T-helper 17 cell (primary cell): ENCODE results near the gene PCNX1. TPM values are rescaled to one million over a fixed set of nuclear protein-coding genes. Genes with fewer than 3 reads are reported as not detected.
"Not testable (repeated sequence)": the region's sequence is repeated elsewhere in the genome, so short reads cannot be mapped to it uniquely, and the experiment has no call there.

Source experiments
- ATAC-seq: fragments of 150-1000 bp; cut with Tn5 transposase; 2 replicates; pipeline ENCODE4 v1.10.0; 2021; ENCODE audit warnings: mild to moderate bottlenecking, moderate library complexity
- DNase-seq, 3 donors: peaks; one replicate each; pipeline versions ENCODE4 v3.0.0 to v3.0.0-alpha.2; 2020 to 2021
- H3K9me3 ChIP-seq: one replicate; pipeline ENCODE4 v1.7.0; 2013; ENCODE audit warnings: low read length, mild to moderate bottlenecking; ENCODE audit not compliant: control insufficient read depth, poor library complexity, severe bottlenecking
- H3K27ac Mint-ChIP-seq: one replicate; pipeline ENCODE4 v1.8.0; 2022; ENCODE audit warnings: mild to moderate bottlenecking, moderate library complexity, mixed read lengths
- H3K27me3 Mint-ChIP-seq: one replicate; pipeline ENCODE4 v1.8.0; 2022; ENCODE audit warnings: mixed read lengths
- H3K36me3 Mint-ChIP-seq: one replicate; pipeline ENCODE4 v1.8.0; 2022; ENCODE audit warnings: low read depth, mixed read lengths
- H3K4me1 Mint-ChIP-seq: one replicate; pipeline ENCODE4 v1.8.0; 2022; ENCODE audit warnings: mild to moderate bottlenecking, mixed read lengths
- H3K4me3 Mint-ChIP-seq: one replicate; pipeline ENCODE4 v1.8.0; 2022; ENCODE audit warnings: mild to moderate bottlenecking, moderate library complexity, mixed read lengths
- total RNA-seq, 4 donors: library from RNA in 2 of 4; stranded (reverse) in 2 of 4; gene quantifications; one replicate each; pipeline ENCODE4 v1.2.3 and lab custom pipeline; 2022 to 2026

PCNX1 gene
- total RNA-seq, 2 donors from 2014 or later, result 140 to 153 TPM

DNA sequence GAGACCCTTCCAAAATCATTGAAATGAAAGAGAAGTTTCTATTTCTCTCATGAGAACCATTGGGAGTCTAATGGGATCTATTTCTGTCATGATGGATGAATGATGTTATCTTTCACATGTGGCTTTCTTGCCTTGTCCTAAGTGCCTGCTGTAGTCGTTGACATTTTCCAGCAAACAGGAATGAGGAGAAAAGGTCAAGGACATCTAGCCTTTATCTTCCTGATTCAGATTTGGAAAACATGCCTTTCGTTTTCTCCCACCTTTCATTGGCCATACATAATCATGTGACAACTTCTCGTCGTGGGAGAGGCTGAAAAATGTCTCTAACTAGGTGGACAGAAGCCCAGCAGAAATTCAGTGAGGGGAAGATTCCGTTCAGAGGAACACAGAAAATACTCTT lies 94.5 kb downstream of the PCNX1 start:
- peaks cover 33% of the 10 kb centered on the region for H3K4me1 Mint-ChIP-seq
- ATAC-seq (no peak), DNase-seq (no peak)
- no peak overlapping the region for H3K4me3 Mint-ChIP-seq
- H3K9me3 ChIP-seq, result no peaks in the 10 kb centered on the region
- H3K27me3 Mint-ChIP-seq, result no peaks in the 10 kb centered on the region
- H3K36me3 Mint-ChIP-seq, result peaks cover 5% of the 10 kb centered on the region
- peak overlapping the region; percentile 30 for H3K27ac Mint-ChIP-seq

DNA sequence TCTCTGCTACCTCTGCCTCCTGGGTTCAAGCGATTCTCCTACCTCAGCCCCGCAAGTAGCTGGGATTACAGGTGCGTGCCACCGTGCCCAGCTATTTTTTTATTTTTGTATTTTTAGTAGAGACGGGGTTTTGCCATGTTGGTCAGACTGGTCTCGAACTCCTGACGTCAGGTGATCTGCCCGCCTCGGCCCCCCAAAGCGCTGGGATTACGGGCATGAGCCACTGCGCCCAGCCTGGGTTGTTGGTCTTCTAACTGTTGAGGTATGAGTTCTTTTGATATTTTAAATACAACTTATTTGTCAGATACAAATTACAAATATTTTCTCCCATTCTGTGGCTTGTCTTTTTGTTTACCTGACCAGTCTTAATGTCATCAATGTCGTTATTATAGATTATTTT lies 95.9 kb downstream of the PCNX1 start:
- Mint-ChIP-seq H3K27me3 (no peaks in the 10 kb centered on the region), H3K27ac (peak overlapping the region; percentile 84), H3K4me3 (no peak overlapping the region), H3K36me3 (peaks cover 5% of the 10 kb centered on the region), H3K4me1 (peaks cover 31% of the 10 kb centered on the region)
- ATAC-seq (no peak), DNase-seq (no peak)
- no peaks in the 10 kb centered on the region for H3K9me3 ChIP-seq

DNA sequence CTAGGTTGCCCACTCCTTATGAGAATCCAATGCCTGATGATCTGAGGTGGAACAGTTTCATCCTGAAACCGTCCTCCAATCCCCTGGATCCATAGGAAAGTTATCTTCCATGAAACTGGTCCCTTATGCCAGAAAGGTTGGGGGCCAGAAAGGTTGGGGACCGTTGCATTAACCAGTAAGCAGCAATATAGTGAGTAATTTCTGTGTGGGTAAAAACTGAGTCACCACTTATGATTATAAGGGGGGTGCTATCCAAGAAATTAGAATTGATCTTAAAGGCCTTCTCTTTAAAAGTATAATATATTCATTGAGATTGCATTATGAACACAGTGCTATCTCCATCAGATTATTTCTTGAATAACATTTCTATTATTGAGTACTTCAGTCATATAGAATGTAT lies 97.2 kb downstream of the PCNX1 start:
- ATAC-seq, result no peak
- no peak overlapping the region for H3K4me3 Mint-ChIP-seq
- H3K4me1 Mint-ChIP-seq, result peaks cover 26% of the 10 kb centered on the region
- H3K27me3 Mint-ChIP-seq, result no peaks in the 10 kb centered on the region
- H3K27ac Mint-ChIP-seq, result peak overlapping the region; percentile 84
- peaks cover 5% of the 10 kb centered on the region for H3K36me3 Mint-ChIP-seq
- no peaks in the 10 kb centered on the region for H3K9me3 ChIP-seq
- no peak for DNase-seq

DNA sequence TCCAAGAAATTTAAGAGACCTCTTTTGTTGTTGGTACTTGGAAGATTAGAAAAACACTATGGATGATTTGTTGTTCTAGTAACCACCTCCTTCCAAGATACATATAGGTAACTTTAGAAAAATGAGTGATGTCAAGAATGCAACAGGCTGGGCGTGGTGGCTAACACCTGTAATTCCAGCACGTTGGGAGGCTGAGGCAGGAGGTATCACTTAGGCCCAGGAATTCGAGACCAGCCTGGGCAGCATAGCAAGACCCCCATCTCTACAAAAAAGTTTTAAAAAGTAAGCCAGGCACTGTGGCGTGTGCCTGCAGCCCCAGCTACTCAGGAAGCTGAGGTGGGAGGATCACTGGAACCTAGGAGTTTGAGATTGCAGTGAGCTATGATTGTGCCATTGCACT lies 97.8 kb downstream of the PCNX1 start:
- Mint-ChIP-seq H3K36me3 (peaks cover 5% of the 10 kb centered on the region), H3K27ac (peak overlapping the region; percentile 84), H3K4me3 (no peak overlapping the region), H3K4me1 (peaks cover 25% of the 10 kb centered on the region), H3K27me3 (no peaks in the 10 kb centered on the region)
- ATAC-seq (no peak), DNase-seq (no peak)
- H3K9me3 ChIP-seq, result no peaks in the 10 kb centered on the region

DNA sequence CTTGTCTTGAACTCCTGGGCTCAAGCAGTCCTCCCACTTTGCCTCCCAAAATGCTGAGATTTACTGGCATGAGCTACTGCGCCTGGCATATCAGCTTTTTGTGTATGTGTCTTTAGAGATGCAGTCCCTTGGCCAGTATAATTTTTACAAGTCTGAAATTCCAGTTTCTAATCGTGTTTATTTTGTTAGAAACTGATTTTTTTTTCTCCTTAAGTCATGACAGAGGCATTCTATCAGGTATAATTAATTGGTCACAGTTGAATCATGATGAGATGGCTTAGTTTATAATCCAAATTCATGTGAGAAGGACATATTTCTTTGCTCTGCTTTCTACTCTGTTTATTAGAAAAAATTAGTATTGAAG lies 98.9 kb downstream of the PCNX1 start:
- Mint-ChIP-seq H3K4me3 (no peak overlapping the region), H3K27ac (no peak overlapping the region)

DNA sequence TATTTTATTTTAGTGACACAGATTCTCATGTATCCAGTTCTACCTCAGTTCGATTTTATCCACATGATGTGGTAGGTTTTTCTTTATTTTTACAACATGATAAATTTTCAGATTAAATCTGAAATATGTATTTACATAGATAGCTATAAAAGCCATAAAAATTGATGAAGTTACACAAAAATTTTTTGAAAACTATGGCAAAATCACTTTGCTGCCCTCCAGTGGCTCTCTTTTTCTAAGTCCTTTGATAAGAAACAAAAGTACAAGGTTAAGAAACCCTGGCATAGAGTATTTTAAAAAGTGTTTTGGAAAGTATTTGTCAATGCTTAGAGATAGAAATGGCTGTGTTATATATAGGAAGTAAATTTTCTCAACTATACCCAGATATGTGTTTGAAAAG lies 104.2 kb downstream of the PCNX1 start:
- no peaks in the 10 kb centered on the region for H3K27me3 Mint-ChIP-seq
- H3K4me3 Mint-ChIP-seq, result no peak overlapping the region
- peaks cover 33% of the 10 kb centered on the region for H3K4me1 Mint-ChIP-seq
- H3K36me3 Mint-ChIP-seq, result peaks cover 26% of the 10 kb centered on the region
- H3K27ac Mint-ChIP-seq, result peak overlapping the region; percentile 85
- DNase-seq (no peak), ATAC-seq (no peak)
- H3K9me3 ChIP-seq, result no peaks in the 10 kb centered on the region

More for the DNA sequence above, 98.9 kb downstream of the PCNX1 start:
- peaks cover 24% of the 10 kb centered on the region for H3K4me1 Mint-ChIP-seq
- no peaks in the 10 kb centered on the region for H3K9me3 ChIP-seq
- peaks cover 5% of the 10 kb centered on the region for H3K36me3 Mint-ChIP-seq
- ATAC-seq (no peak), DNase-seq (no peak)
- no peaks in the 10 kb centered on the region for H3K27me3 Mint-ChIP-seq

DNA sequence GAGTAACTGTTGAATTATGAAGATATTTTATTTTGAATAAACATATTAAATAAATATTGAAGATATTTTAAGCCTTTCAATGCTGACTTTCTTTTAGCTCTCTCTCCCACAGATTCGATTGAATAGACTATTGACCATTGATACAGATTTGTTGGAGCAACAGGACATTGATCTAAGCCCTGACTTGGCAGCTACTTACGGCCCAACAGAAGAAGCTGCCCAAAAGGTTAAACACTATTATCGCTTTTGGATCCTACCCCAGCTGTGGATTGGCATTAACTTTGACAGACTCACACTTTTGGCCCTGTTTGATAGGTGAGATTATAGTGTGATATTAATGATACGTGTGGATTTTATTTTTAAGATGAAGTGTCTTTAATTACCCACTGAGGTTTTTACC lies 105.6 kb downstream of the PCNX1 start:
- Mint-ChIP-seq H3K36me3 (peaks cover 26% of the 10 kb centered on the region), H3K4me3 (no peak overlapping the region), H3K27ac (peak overlapping the region; percentile 78), H3K27me3 (no peaks in the 10 kb centered on the region), H3K4me1 (peaks cover 39% of the 10 kb centered on the region)
- ATAC-seq, result no peak
- no peak for DNase-seq
- H3K9me3 ChIP-seq, result no peaks in the 10 kb centered on the region

DNA sequence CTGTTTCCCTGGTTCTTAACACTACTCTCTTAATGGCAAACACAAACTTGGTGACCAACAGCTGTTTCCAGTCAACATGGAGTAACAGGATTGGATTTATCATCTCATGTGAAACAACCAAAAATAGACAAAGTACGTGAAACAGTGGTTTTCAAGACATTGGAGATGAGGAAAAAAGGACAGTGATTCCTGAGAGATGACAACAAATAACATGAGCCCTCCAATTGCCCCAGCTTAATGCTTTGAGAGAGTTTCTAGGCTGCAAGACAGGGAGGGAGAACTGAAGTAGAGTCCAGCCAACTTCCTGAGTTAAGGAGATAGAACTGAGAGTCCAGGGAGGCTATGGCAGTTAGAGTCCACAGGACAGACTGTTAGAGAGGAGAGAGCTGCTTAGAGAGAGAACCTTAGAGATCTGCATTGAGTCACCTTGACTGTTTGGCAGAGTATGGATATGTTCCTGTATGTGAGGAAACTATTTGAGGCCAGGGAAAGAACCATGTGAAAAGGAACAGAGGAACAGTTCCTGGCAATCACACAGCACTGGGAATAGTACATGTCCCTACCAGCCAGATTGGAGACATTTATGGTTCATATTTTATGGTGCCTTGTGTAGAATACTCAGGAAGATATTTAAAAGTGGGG lies 106.4 kb downstream of the PCNX1 start:
- ATAC-seq (no peak), DNase-seq (no peak)
- Mint-ChIP-seq H3K27ac (peak overlapping the region; percentile 78), H3K27me3 (no peaks in the 10 kb centered on the region), H3K4me1 (peaks cover 39% of the 10 kb centered on the region), H3K36me3 (peaks cover 26% of the 10 kb centered on the region), H3K4me3 (no peak overlapping the region)
- H3K9me3 ChIP-seq, result no peaks in the 10 kb centered on the region

DNA sequence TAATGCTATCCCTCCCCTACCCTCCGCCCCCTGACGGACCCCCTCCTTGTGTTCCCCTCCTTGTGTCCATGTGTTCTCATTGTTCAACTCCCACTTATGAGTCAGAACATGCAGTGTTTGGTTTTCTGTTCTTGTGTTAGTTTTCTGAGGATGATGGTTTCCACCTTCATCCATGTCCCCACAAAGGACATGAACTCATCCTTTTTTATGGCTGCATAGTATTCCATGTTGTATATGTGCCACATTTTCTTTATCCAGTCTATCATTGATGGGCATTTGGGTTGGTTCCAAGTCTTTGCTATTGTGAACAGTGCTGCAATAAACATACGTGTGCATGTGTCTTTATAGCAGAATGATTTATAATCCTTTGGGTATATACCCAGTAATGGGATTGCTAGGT lies 112.7 kb downstream of the PCNX1 start:
- Mint-ChIP-seq H3K36me3 (peaks cover 21% of the 10 kb centered on the region), H3K4me1 (peaks cover 30% of the 10 kb centered on the region)
- ATAC-seq, H3K9me3 ChIP-seq, H3K27me3 Mint-ChIP-seq, H3K4me3 Mint-ChIP-seq, DNase-seq, H3K27ac Mint-ChIP-seq: not testable (repeated sequence)

DNA sequence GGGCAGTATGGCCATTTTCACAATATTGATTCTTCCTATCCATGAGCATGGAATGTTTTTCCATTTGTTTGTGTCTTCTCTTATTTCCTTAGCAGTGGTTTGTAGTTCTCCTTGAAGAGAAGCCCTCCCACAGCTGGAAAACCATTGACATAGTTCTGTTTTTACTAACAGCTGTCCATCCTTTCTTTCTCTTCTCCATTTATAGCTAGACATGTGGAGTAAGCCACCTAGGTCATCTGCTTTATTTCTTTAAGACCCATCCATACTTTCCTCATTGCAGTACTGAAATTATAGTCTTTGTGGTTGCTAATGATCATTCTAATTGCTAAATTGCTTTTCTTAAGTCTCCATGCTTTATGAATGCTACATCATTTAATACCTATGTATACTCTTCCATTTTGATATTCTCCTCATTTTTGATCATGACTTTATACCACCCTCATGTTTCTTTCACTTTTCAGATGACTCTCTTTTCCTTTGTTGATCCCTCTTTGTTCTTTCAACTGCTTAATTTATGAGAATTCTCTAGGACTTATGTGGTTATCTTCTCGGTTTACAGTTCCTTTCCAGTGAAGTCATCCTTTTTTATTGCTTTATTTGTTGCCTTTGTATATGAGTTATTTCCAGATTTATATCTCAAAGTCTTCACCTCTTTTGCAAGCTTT lies 114.2 kb downstream of the PCNX1 start:
- H3K27ac Mint-ChIP-seq, result peak overlapping the region; percentile 22
- peaks cover 16% of the 10 kb centered on the region for H3K36me3 Mint-ChIP-seq
- no peaks in the 10 kb centered on the region for H3K27me3 Mint-ChIP-seq
- ATAC-seq (no peak), DNase-seq (no peak)
- no peak overlapping the region for H3K4me3 Mint-ChIP-seq
- H3K9me3 ChIP-seq, result no peaks in the 10 kb centered on the region
- peaks cover 22% of the 10 kb centered on the region for H3K4me1 Mint-ChIP-seq

DNA sequence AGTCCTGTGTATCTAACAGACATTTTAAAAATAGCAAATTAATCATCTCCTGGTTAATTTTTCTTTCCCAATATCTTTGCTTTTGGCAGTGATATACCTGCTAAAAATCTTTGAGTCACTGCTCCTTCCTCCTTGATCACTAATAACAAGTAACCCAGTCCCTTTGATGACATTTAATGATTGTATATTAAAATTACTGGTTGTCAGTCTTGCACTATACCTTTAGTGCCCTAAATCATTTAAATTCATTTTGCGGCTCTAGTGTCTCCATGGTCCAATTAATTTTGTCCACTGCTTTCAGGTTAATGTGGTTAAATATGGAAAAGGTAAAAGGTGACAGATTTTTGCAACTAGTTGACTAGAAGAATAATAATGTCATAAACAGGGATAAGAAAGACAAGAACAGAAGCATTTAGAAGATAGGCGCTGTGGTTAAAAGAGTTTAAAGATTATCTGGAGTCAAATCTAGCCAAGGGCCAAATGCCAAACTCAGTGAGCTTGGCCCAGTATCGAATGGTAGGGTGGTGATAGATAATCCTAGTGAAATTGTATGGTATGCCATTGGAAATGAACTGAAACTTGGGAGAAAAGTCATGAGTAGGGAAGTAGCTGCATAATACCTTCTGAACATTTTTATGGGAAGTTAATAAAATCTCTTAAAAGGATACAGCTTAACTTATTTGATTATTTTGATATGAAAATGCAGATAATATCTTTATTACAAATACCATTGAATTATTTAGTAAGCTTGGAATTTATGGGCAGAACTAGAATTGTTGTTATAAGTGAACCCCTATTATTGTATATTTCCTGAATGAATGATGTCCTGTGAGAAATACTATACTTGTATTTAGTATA lies 115.0 kb downstream of the PCNX1 start:
- H3K4me3 Mint-ChIP-seq, result no peak overlapping the region
- H3K27me3 Mint-ChIP-seq, result no peaks in the 10 kb centered on the region
- H3K36me3 Mint-ChIP-seq, result peaks cover 16% of the 10 kb centered on the region
- peaks cover 17% of the 10 kb centered on the region for H3K4me1 Mint-ChIP-seq
- peak overlapping the region; percentile 22 for H3K27ac Mint-ChIP-seq
- DNase-seq (no peak), ATAC-seq (no peak)
- H3K9me3 ChIP-seq, result no peaks in the 10 kb centered on the region

DNA sequence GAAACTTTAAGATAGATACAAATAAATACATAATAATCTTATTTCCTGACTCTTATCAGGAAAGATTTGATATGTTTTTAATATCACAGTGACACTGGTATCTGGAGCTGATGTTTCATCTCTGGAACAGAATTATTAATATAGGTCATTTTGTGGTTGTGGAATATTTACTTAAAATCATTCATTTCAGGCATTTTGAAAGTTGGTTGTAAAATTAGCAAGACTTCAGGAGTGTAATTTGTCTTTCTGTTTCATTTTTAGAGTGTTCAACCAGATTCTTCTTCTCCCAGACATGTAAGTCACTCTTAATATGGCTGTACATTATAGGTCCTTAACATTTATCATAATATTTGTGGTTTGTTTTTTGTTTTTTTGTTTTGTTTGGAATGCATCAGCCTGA lies 115.7 kb downstream of the PCNX1 start:
- Mint-ChIP-seq H3K4me1 (peaks cover 16% of the 10 kb centered on the region), H3K27ac (no peak overlapping the region), H3K27me3 (no peaks in the 10 kb centered on the region), H3K4me3 (no peak overlapping the region), H3K36me3 (peaks cover 16% of the 10 kb centered on the region)
- no peaks in the 10 kb centered on the region for H3K9me3 ChIP-seq
- DNase-seq (no peak), ATAC-seq (no peak)

DNA sequence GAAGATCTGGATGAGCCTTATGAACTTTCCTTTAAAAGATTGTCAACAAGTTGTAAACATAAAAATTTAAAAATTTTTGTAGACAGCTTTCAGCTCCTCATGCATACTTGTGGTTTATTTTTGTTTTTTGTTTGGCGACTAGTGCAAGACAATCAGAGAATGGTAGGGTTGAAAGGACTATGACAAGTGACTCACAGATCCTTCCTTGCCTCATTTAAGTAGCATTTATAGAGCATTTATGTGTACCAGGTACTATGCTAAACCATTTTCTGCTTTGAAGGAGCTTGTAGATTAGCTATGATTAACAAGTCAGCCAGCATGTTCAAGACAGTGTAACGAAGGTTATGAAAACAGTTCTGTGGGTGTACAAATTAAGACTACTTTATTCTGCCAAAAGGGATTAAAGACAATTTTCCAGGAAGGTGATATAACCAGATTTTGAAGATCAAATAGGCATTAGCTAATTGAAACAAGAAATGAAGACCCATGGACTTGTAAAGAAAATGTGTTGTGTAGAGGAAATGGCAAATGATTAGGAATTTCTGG lies 122.0 kb downstream of the PCNX1 start:
- no peak for ATAC-seq
- no peak for DNase-seq
- H3K4me1 Mint-ChIP-seq, result peaks cover 7% of the 10 kb centered on the region
- peaks cover 8% of the 10 kb centered on the region for H3K36me3 Mint-ChIP-seq
- no peak overlapping the region for H3K4me3 Mint-ChIP-seq
- no peaks in the 10 kb centered on the region for H3K9me3 ChIP-seq
- H3K27ac Mint-ChIP-seq, result no peak overlapping the region
- H3K27me3 Mint-ChIP-seq, result no peaks in the 10 kb centered on the region
